Esophagus squamous epithelium (tissue), 5 donors: Measurements from ENCODE around the gene CREB5. TPM values are rescaled to one million over a fixed set of nuclear protein-coding genes. Genes with fewer than 3 reads are reported as not detected.

ENCODE experiments used
- DNase-seq: peaks from one replicate; lab custom pipeline; 2025; lab: John Stamatoyannopoulos, UW
- H3K27ac ChIP-seq, 4 donors: fragments of 200-600 bp; sonication (generic); one replicate each; pipeline ENCODE4 v1.5.1; 2016 to 2019; ENCODE audit warnings: mild to moderate bottlenecking in 1 of 4
- H3K27me3 ChIP-seq, 4 donors: fragments of 200-600 bp; sonication (generic); 1 replicate in 3 of 4; 2 replicates in 1 of 4; pipeline versions ENCODE4 v1.5.1 to v1.6.0; 2017 to 2021; ENCODE audit warnings: antibody characterized with exemption in 1 of 4
- H3K36me3 ChIP-seq, 3 donors: fragments of 200-600 bp; sonication (generic); one replicate each; pipeline ENCODE4 v1.5.1; 2016 to 2019
- H3K4me1 ChIP-seq, 3 donors: fragments of 200-600 bp; sonication (generic); one replicate each; pipeline ENCODE4 v1.5.1; 2017 to 2019
- H3K4me3 ChIP-seq, 4 donors: fragments of 200-600 bp; sonication (generic); 1 replicate in 3 of 4; 2 replicates in 1 of 4; pipeline ENCODE4 v1.5.1; 2016 to 2019; ENCODE audit warnings: mild to moderate bottlenecking in 2 of 4, moderate library complexity in 1 of 4
- H3K9me3 ChIP-seq, 3 donors: fragments of 200-600 bp; sonication (generic); one replicate each; pipeline ENCODE4 v1.5.1; 2016 to 2019
- POLR2A ChIP-seq, 4 donors: fragments of 450-650 bp; IDR thresholded peaks; one replicate each; pipeline ENCODE4 v1.6.1; 2017; ENCODE audit warnings: antibody characterized with exemption in 4 of 4, mild to moderate bottlenecking in 4 of 4, moderate library complexity in 3 of 4
- WGBS, 2 donors: methylation state at CpG; one replicate each; pipeline ENCODE4 v1.1.5; 2018; 5-methylcytosine and 5-hydroxymethylcytosine counted together
- intact Hi-C: fragments of 100-400 bp; cut with DNase I; formaldehyde crosslinking; loops from one replicate; pipeline ENCODE4 v1.15.0; 2022
- total RNA-seq, 4 donors: library from RNA; depleted of rRNA; stranded (reverse); fragments of >200 nt; gene quantifications; one replicate each; pipeline ENCODE4 v1.1.0, GENCODE V29; 2016
- TF ChIP-seq, protein P1 (sequence below), 6 experiments: fragments of 450-650 bp in 4 of 6; fragments of 200-600 bp in 2 of 6; sonication (generic) in 2 of 6; IDR thresholded peaks; one replicate each; pipeline ENCODE4 v1.5.1; 2016 to 2019; ENCODE audit warnings: antibody characterized with exemption in 6 of 6, mild to moderate bottlenecking in 4 of 6, moderate library complexity in 4 of 6
- donor health status: DM: yes; HTN: yes; CAD: no.

CREB5 gene
- total RNA-seq, 4 donors from 2014 or later, result 0.30 to 5.0 (median 2.2) TPM

GRCh38 chr7:28707291-28707690 is 295.0 kb downstream of the CREB5 start:
- Histone ChIP-seq H3K36me3 (no peaks in the 10 kb centered on the region), H3K4me3 (no peak overlapping the region), H3K27ac (no peak overlapping the region), H3K4me1 (no peaks in the 10 kb centered on the region), H3K27me3 (peaks cover 0 to 4% (median 0%) of the 10 kb centered on the region in 4 donors), H3K9me3 (no peaks in the 10 kb centered on the region)
- no peak for DNase-seq
- TF ChIP-seq POLR2A (IDR thresholded peaks at IDR 0.05), result no peak
- TF ChIP-seq, protein P1, sequence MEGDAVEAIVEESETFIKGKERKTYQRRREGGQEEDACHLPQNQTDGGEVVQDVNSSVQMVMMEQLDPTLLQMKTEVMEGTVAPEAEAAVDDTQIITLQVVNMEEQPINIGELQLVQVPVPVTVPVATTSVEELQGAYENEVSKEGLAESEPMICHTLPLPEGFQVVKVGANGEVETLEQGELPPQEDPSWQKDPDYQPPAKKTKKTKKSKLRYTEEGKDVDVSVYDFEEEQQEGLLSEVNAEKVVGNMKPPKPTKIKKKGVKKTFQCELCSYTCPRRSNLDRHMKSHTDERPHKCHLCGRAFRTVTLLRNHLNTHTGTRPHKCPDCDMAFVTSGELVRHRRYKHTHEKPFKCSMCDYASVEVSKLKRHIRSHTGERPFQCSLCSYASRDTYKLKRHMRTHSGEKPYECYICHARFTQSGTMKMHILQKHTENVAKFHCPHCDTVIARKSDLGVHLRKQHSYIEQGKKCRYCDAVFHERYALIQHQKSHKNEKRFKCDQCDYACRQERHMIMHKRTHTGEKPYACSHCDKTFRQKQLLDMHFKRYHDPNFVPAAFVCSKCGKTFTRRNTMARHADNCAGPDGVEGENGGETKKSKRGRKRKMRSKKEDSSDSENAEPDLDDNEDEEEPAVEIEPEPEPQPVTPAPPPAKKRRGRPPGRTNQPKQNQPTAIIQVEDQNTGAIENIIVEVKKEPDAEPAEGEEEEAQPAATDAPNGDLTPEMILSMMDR (IDR thresholded peaks at IDR 0.05), result no peak
- WGBS, 2 donors, result 78 to 93% methylated on average over 6 of the region's 6 CpGs
- intact Hi-C loops, result no loop called here

GRCh38 chr7:28708033-28708951 is 296.0 kb downstream of the CREB5 start:
- Histone ChIP-seq H3K9me3 (no peaks in the 10 kb centered on the region), H3K36me3 (no peaks in the 10 kb centered on the region), H3K4me3 (peak overlapping the region in 1 of 4 donors; percentile 37), H3K27me3 (peaks cover 0 to 4% (median 0%) of the 10 kb centered on the region in 4 donors), H3K4me1 (no peaks in the 10 kb centered on the region), H3K27ac (peak overlapping the region in 2 of 4 donors; percentile 30 to 62)
- no peak for TF ChIP-seq POLR2A (IDR thresholded peaks at IDR 0.05)
- TF ChIP-seq, protein P1 (IDR thresholded peaks at IDR 0.05), result no peak
- DNase-seq, result no peak
- 68 to 71% methylated on average over 11 to 15 of the region's 15 CpGs for WGBS, 2 donors
- intact Hi-C loops, result no loop called here

DNA sequence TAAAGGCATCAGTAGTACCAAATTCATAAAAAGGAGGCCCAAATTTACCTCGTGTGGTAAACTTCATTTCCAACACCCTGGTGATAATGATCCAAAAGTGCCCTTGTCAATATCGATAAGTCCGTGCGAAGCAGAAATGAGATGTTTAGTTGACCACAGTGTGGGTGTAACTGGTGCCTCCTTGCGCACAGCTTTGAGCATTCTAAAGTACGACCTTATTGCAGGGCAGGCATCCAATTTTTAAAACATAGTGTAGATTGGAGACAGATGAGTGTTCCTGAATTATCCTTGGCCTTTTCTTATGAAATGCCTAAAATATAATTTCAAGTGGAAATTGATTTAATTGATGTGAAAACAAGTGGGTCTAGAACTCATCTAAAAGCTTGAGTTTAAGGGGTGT is 297.4 kb downstream of the CREB5 start:
- Histone ChIP-seq H3K27ac (no peak overlapping the region), H3K4me3 (no peak overlapping the region), H3K9me3 (no peaks in the 10 kb centered on the region), H3K36me3 (no peaks in the 10 kb centered on the region), H3K4me1 (no peaks in the 10 kb centered on the region), H3K27me3 (peaks cover 0 to 4% (median 0%) of the 10 kb centered on the region in 4 donors)
- no peak for DNase-seq
- TF ChIP-seq, protein P1 (IDR thresholded peaks at IDR 0.05), result no peak
- no peak for TF ChIP-seq POLR2A (IDR thresholded peaks at IDR 0.05)
- intact Hi-C loops, result no loop called here
- 86 to 90% methylated on average over 6 of the region's 6 CpGs for WGBS, 2 donors

DNA sequence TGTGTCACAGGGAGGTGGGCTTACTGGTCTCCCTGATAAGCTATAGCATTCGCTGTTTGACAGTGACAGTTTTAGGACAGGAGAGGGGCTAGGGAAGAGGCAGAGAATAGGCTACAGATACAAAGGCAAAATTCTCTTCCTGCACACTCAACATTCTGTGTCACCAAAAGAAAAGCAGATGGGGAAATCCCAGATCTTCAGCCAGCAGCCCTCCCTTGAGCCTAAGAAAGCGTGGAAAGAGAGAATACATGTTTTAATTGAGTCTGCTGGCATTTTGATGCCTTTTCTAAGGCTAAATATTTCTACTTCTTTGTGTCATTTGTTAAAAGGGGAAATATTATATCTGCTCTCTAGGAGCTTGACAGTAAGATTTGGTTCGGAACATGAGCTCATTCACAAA is 298.8 kb downstream of the CREB5 start:
- H3K9me3 ChIP-seq, result no peaks in the 10 kb centered on the region
- WGBS, 2 donors, result 74 to 83% methylated on average over 3 of the region's 3 CpGs
- H3K27me3 ChIP-seq, result peaks cover 0 to 4% (median 0%) of the 10 kb centered on the region in 4 donors
- no peak for DNase-seq
- H3K36me3 ChIP-seq, result no peaks in the 10 kb centered on the region
- intact Hi-C loops, result no loop called here
- no peak overlapping the region for H3K4me3 ChIP-seq
- no peaks in the 10 kb centered on the region for H3K4me1 ChIP-seq
- H3K27ac ChIP-seq, result peak overlapping the region in 2 of 4 donors; percentile 15 to 34
- no peak for TF ChIP-seq POLR2A (IDR thresholded peaks at IDR 0.05)
- TF ChIP-seq, protein P1 (IDR thresholded peaks at IDR 0.05), result no peak

DNA sequence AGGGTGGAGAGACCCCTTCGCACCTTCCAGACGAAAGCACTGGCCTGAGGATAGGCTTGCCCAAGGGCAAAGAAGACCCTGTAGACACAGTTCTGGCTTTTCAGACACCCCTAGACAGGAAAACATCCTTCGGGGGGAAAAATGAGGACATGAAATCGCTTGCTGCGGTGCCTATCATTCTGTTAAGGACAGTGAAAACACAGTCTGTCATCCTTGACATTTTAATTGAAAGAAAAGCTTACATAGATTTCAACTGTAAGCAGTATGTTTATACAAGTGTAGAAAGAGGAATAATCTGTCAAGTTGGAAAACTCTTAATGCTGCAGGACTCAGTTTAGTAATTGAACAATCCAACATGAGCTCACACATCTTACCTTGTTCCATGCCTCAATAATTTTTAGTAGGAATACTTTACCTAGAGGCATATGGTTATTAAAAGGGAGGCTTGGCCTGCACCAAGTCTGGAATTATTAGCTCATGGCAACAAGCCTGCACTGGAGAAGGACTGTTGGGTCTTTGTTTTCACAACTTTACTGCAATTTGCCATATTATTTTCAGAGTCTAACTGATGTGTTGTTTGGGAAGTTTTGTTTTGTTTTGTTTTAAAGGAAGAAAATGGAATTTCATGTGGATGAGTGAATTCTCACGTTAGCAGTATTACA is 302.3 kb downstream of the CREB5 start:
- TF ChIP-seq, protein P1 (IDR thresholded peaks at IDR 0.05), result no peak
- TF ChIP-seq POLR2A (IDR thresholded peaks at IDR 0.05), result no peak
- WGBS, 2 donors, result 50 to 59% methylated on average over 6 of the region's 6 CpGs
- Histone ChIP-seq H3K4me3 (no peak overlapping the region), H3K27ac (no peak overlapping the region), H3K36me3 (no peaks in the 10 kb centered on the region), H3K9me3 (no peaks in the 10 kb centered on the region), H3K4me1 (peaks cover 0 to 9% (median 0%) of the 10 kb centered on the region in 3 donors), H3K27me3 (no peaks in the 10 kb centered on the region)
- DNase-seq, result no peak
- intact Hi-C loops, result no loop called here
